HEK293 (cell line): ENCODE results near the gene ITGB2.

Experiments used
- KLF16 ChIP-seq: fragments of 450-650 bp; formaldehyde crosslinking; IDR thresholded peaks from 2 replicates; pipeline ENCODE4 v1.5.1; 2017; ENCODE audit warnings: missing biosample characterization, missing genetic modification characterization
- ZBTB44 ChIP-seq: fragments of 450-650 bp; IDR thresholded peaks from 2 replicates; pipeline ENCODE4 v1.5.1; 2018; ENCODE audit warnings: missing biosample characterization, mild to moderate bottlenecking, missing genetic modification characterization
- ZNF114 ChIP-seq: fragments of 450-650 bp; formaldehyde crosslinking; IDR thresholded peaks from 2 replicates; pipeline ENCODE4 v1.5.0; 2017; ENCODE audit warnings: missing biosample characterization, missing genetic modification characterization
- ZNF211 ChIP-seq: fragments of 450-650 bp; formaldehyde crosslinking; IDR thresholded peaks from 2 replicates; pipeline ENCODE4 v1.5.1; 2016; ENCODE audit warnings: low read depth, missing biosample characterization, missing genetic modification characterization
- ZNF416 ChIP-seq: fragments of 450-650 bp; formaldehyde crosslinking; IDR thresholded peaks from 2 replicates; pipeline ENCODE4 v1.5.1; 2016; ENCODE audit warnings: missing biosample characterization, missing genetic modification characterization
- ZNF629 ChIP-seq: fragments of 450-650 bp; formaldehyde crosslinking; IDR thresholded peaks from 2 replicates; pipeline ENCODE4 v1.5.1; 2017; ENCODE audit warnings: missing biosample characterization, missing genetic modification characterization
- ZNF701 ChIP-seq: fragments of 450-650 bp; formaldehyde crosslinking; IDR thresholded peaks from 2 replicates; pipeline ENCODE4 v1.5.1; 2016; ENCODE audit warnings: missing biosample characterization, missing genetic modification characterization
- TF ChIP-seq, protein P1 (sequence below): fragments of 450-650 bp; formaldehyde crosslinking; IDR thresholded peaks from 2 replicates; pipeline ENCODE4 v1.5.1; 2016; ENCODE audit warnings: missing biosample characterization, missing genetic modification characterization
- TF ChIP-seq, protein P2 (sequence below): fragments of 450-650 bp; formaldehyde crosslinking; IDR thresholded peaks from 2 replicates; pipeline ENCODE4 v1.5.1; 2017; ENCODE audit warnings: missing biosample characterization, mild to moderate bottlenecking, missing genetic modification characterization, moderate library complexity
- TF ChIP-seq, protein P3 (sequence below): fragments of 450-650 bp; formaldehyde crosslinking; IDR thresholded peaks from 2 replicates; pipeline ENCODE4 v1.5.1; 2016; ENCODE audit warnings: missing biosample characterization, missing genetic modification characterization
- TF ChIP-seq, protein P4 (sequence below): fragments of 450-650 bp; formaldehyde crosslinking; conservative IDR thresholded peaks from 2 replicates; pipeline ENCODE4 v1.5.1; 2016; ENCODE audit warnings: low read depth, missing biosample characterization, missing genetic modification characterization

GRCh38 chr21:44838951-44839350 lies 81.7 kb downstream of the ITGB2 start:
- TF ChIP-seq ZBTB44 (no peak), ZNF211 (tag by site-specific recombination) (no peak), KLF16 (tag by site-specific recombination) (no peak), ZNF114 (tag by site-specific recombination) (no peak), ZNF629 (no peak), ZNF416 (tag by site-specific recombination) (no peak), ZNF701 (tag by site-specific recombination) (no peak)
- TF ChIP-seq, protein P1, sequence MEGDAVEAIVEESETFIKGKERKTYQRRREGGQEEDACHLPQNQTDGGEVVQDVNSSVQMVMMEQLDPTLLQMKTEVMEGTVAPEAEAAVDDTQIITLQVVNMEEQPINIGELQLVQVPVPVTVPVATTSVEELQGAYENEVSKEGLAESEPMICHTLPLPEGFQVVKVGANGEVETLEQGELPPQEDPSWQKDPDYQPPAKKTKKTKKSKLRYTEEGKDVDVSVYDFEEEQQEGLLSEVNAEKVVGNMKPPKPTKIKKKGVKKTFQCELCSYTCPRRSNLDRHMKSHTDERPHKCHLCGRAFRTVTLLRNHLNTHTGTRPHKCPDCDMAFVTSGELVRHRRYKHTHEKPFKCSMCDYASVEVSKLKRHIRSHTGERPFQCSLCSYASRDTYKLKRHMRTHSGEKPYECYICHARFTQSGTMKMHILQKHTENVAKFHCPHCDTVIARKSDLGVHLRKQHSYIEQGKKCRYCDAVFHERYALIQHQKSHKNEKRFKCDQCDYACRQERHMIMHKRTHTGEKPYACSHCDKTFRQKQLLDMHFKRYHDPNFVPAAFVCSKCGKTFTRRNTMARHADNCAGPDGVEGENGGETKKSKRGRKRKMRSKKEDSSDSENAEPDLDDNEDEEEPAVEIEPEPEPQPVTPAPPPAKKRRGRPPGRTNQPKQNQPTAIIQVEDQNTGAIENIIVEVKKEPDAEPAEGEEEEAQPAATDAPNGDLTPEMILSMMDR (tag by site-specific recombination), result no peak
- TF ChIP-seq, protein P2, sequence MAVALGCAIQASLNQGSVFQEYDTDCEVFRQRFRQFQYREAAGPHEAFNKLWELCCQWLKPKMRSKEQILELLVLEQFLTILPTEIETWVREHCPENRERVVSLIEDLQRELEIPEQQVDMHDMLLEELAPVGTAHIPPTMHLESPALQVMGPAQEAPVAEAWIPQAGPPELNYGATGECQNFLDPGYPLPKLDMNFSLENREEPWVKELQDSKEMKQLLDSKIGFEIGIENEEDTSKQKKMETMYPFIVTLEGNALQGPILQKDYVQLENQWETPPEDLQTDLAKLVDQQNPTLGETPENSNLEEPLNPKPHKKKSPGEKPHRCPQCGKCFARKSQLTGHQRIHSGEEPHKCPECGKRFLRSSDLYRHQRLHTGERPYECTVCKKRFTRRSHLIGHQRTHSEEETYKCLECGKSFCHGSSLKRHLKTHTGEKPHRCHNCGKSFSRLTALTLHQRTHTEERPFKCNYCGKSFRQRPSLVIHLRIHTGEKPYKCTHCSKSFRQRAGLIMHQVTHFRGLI (tag by site-specific recombination), result no peak
- TF ChIP-seq, protein P3, sequence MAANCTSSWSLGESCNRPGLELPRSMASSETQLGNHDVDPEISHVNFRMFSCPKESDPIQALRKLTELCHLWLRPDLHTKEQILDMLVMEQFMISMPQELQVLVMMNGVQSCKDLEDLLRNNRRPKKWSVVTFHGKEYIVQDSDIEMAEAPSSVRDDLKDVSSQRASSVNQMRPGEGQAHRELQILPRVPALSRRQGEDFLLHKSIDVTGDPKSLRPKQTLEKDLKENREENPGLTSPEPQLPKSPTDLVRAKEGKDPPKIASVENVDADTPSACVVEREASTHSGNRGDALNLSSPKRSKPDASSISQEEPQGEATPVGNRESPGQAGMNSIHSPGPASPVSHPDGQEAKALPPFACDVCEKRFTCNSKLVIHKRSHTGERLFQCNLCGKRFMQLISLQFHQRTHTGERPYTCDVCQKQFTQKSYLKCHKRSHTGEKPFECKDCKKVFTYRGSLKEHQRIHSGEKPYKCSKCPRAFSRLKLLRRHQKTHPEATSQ (tag by site-specific recombination), result no peak
- TF ChIP-seq, protein P4, sequence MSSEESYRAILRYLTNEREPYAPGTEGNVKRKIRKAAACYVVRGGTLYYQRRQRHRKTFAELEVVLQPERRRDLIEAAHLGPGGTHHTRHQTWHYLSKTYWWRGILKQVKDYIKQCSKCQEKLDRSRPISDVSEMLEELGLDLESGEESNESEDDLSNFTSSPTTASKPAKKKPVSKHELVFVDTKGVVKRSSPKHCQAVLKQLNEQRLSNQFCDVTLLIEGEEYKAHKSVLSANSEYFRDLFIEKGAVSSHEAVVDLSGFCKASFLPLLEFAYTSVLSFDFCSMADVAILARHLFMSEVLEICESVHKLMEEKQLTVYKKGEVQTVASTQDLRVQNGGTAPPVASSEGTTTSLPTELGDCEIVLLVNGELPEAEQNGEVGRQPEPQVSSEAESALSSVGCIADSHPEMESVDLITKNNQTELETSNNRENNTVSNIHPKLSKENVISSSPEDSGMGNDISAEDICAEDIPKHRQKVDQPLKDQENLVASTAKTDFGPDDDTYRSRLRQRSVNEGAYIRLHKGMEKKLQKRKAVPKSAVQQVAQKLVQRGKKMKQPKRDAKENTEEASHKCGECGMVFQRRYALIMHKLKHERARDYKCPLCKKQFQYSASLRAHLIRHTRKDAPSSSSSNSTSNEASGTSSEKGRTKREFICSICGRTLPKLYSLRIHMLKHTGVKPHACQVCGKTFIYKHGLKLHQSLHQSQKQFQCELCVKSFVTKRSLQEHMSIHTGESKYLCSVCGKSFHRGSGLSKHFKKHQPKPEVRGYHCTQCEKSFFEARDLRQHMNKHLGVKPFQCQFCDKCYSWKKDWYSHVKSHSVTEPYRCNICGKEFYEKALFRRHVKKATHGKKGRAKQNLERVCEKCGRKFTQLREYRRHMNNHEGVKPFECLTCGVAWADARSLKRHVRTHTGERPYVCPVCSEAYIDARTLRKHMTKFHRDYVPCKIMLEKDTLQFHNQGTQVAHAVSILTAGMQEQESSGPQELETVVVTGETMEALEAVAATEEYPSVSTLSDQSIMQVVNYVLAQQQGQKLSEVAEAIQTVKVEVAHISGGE (tag by site-specific recombination), result no peak
